Uterus (tissue), 4 donors: ENCODE measurements around the gene FGA. TPM values are rescaled to one million over a fixed set of nuclear protein-coding genes. Genes with fewer than 3 reads are reported as not detected.

Experiments used
- DNase-seq, 2 donors: peaks; one replicate each; pipeline ENCODE4 v3.0.0-alpha.2; 2019 to 2020
- H3K27ac ChIP-seq, 2 donors: fragments of 200-600 bp; sonication (generic); 1 replicate in 1 of 2; 2 replicates in 1 of 2; pipeline ENCODE4 v1.5.1; 2016 to 2018
- H3K27me3 ChIP-seq, 2 donors: fragments of 200-600 bp; sonication (generic); one replicate each; pipeline ENCODE4 v1.5.1; 2018 to 2019; ENCODE audit warnings: control low read depth in 1 of 2
- H3K36me3 ChIP-seq, 2 donors: fragments of 200-600 bp; sonication (generic); one replicate each; pipeline ENCODE4 v1.5.1; 2019; ENCODE audit warnings: control low read depth in 1 of 2
- H3K4me1 ChIP-seq, 2 donors: fragments of 200-600 bp; sonication (generic); one replicate each; pipeline ENCODE4 v1.5.1; 2018 to 2019; ENCODE audit warnings: control low read depth in 1 of 2
- H3K4me3 ChIP-seq, 2 donors: fragments of 200-600 bp; sonication (generic); 1 replicate in 1 of 2; 2 replicates in 1 of 2; pipeline ENCODE4 v1.5.1; 2018 to 2019; ENCODE audit warnings: mild to moderate bottlenecking in 1 of 2
- H3K9me3 ChIP-seq, 2 donors: fragments of 200-600 bp; sonication (generic); one replicate each; pipeline ENCODE4 v1.5.1; 2019; ENCODE audit warnings: control low read depth in 1 of 2
- POLR2A ChIP-seq, 2 donors: fragments of 450-650 bp; IDR thresholded peaks; one replicate each; pipeline ENCODE4 v1.6.1; 2016; ENCODE audit warnings: antibody characterized with exemption in 2 of 2, mild to moderate bottlenecking in 1 of 2, moderate library complexity in 1 of 2
- intact Hi-C: fragments of 100-400 bp; cut with DNase I; formaldehyde crosslinking; loops from one replicate; pipeline ENCODE4 v1.15.1; 2023; ENCODE audit warnings: low total_unique reads
- total RNA-seq, 4 donors: library from RNA; depleted of rRNA in 3 of 4; stranded (reverse); fragments of >200 nt in 3 of 4; gene quantifications; one replicate each; pipeline versions ENCODE4 v1.1.0 to v1.2.4, GENCODE V29; 2014 to 2023
- TF ChIP-seq, protein P1 (sequence below), 4 experiments: fragments of 200-600 bp in 2 of 4; fragments of 450-650 bp in 2 of 4; sonication (generic) in 2 of 4; IDR thresholded peaks; one replicate each; pipeline ENCODE4 v1.5.1; 2016 to 2019; ENCODE audit warnings: antibody characterized with exemption in 4 of 4, mild to moderate bottlenecking in 2 of 4, moderate library complexity in 1 of 4
- donor health status: DM: yes; HTN: yes; CAD: no.

The FGA gene
- total RNA-seq, 4 donors from 2014 or later: 1.6 TPM; not detected in 3

DNA sequence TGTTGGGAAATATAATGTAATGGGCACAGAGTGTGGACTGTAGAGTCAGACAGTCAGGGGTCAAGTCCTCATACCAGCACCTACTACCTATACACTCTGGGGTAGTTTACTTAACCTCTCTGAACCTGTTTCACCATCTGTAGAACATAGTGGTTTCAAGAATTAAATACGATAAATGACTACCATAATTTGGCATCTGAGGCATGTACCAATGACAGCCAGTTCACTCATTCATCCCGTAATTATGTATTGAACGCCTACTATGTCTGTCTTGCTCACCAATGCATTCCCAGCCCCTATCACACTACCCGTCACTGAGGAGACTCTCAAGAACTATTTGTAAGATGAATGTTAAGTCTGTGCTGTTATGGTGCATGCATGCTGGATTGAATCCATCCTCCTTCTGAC, 29.7 kb downstream of the FGA start:
- no peak for DNase-seq
- H3K4me3 ChIP-seq: no peak overlapping the region
- no peaks in the 10 kb centered on the region for H3K9me3 ChIP-seq
- no peak for TF ChIP-seq POLR2A (IDR thresholded peaks at IDR 0.05)
- TF ChIP-seq, protein P1, sequence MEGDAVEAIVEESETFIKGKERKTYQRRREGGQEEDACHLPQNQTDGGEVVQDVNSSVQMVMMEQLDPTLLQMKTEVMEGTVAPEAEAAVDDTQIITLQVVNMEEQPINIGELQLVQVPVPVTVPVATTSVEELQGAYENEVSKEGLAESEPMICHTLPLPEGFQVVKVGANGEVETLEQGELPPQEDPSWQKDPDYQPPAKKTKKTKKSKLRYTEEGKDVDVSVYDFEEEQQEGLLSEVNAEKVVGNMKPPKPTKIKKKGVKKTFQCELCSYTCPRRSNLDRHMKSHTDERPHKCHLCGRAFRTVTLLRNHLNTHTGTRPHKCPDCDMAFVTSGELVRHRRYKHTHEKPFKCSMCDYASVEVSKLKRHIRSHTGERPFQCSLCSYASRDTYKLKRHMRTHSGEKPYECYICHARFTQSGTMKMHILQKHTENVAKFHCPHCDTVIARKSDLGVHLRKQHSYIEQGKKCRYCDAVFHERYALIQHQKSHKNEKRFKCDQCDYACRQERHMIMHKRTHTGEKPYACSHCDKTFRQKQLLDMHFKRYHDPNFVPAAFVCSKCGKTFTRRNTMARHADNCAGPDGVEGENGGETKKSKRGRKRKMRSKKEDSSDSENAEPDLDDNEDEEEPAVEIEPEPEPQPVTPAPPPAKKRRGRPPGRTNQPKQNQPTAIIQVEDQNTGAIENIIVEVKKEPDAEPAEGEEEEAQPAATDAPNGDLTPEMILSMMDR (IDR thresholded peaks at IDR 0.05): no peak
- no peaks in the 10 kb centered on the region for H3K36me3 ChIP-seq
- no peaks in the 10 kb centered on the region for H3K27me3 ChIP-seq
- H3K4me1 ChIP-seq: no peaks in the 10 kb centered on the region
- H3K27ac ChIP-seq: no peak overlapping the region
- intact Hi-C loops: no loop called here

GRCh38 chr4:154560419-154560801, 30.1 kb downstream of the FGA start:
- no peak overlapping the region for H3K27ac ChIP-seq
- no peaks in the 10 kb centered on the region for H3K9me3 ChIP-seq
- no peaks in the 10 kb centered on the region for H3K27me3 ChIP-seq
- H3K36me3 ChIP-seq: no peaks in the 10 kb centered on the region
- no peak for DNase-seq
- TF ChIP-seq, protein P1 (IDR thresholded peaks at IDR 0.05): no peak
- no peak for TF ChIP-seq POLR2A (IDR thresholded peaks at IDR 0.05)
- no peaks in the 10 kb centered on the region for H3K4me1 ChIP-seq
- H3K4me3 ChIP-seq: no peak overlapping the region
- intact Hi-C loops: no loop called here

DNA sequence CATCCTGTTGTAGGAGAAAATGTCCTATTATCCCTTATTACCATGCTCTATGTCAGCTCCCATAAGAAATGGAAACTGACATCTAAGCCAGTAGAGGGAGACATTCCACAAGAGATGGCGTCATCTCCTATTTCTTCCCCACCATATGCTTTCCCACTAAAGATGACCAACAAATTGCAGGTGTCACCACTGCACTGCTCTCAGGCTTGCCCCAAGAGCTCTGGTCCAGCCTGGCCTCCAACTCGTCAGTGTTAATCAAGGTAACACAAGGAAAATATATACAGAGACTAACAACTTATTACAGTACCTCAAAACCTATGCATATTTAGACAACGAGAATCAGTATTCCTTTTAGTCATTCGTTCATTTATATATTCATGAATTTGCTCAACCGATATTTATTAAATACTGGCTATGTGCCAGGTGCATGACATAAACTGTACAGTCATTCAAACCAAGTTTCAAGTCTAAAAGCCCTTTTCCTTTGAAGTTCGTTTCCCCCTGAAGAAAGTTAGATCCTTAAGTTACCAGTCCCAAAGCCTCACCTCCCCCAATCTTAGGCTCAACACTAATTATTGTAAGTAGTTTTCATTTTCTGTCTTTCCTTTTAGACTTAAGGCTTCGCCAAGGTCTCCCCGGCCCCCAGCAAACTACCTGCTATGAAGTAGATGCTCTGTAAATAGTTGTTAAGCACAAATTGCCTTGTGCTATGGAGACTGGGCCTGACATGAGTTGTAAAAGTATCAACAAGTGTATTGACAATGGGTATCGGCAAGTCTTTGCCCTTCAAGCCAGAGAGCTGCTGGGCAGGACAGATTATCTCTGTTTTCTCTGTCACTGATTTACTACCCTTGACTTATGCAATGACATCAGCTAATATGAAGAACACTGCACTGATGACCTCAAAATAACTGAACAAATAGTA, 30.8 kb downstream of the FGA start:
- intact Hi-C loops: no loop called here
- no peak overlapping the region for H3K27ac ChIP-seq
- no peak for DNase-seq
- TF ChIP-seq, protein P1 (IDR thresholded peaks at IDR 0.05): no peak
- no peak for TF ChIP-seq POLR2A (IDR thresholded peaks at IDR 0.05)
- no peaks in the 10 kb centered on the region for H3K9me3 ChIP-seq
- H3K4me1 ChIP-seq: no peaks in the 10 kb centered on the region
- no peaks in the 10 kb centered on the region for H3K36me3 ChIP-seq
- H3K27me3 ChIP-seq: no peaks in the 10 kb centered on the region
- H3K4me3 ChIP-seq: no peak overlapping the region

DNA sequence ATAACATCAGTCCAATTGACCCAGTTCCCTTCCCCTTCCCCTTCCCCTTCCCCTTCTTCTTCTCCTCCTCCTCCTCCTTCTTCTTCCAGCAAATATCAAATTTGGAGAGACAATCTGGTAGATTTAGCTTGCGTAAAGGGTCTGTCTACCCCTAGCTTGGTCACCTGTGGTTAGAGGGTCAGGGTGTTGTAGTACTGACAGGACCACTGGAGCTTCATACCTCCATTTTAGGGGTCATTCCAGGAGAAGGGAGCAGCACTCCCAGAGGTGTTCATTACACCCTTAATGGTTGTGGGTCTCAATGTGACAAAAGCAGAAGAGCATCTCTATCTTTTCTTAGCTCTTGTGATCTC, 31.4 kb downstream of the FGA start:
- Histone ChIP-seq H3K36me3 (no peaks in the 10 kb centered on the region), H3K4me3 (no peak overlapping the region), H3K4me1 (no peaks in the 10 kb centered on the region), H3K27ac (no peak overlapping the region), H3K9me3 (no peaks in the 10 kb centered on the region), H3K27me3 (no peaks in the 10 kb centered on the region)
- DNase-seq: no peak
- no peak for TF ChIP-seq POLR2A (IDR thresholded peaks at IDR 0.05)
- TF ChIP-seq, protein P1 (IDR thresholded peaks at IDR 0.05): no peak
- intact Hi-C loops: no loop called here

GRCh38 chr4:154551872-154552686, 38.5 kb downstream of the FGA start:
- Histone ChIP-seq H3K4me3 (no peak overlapping the region), H3K9me3 (no peaks in the 10 kb centered on the region), H3K27me3 (no peaks in the 10 kb centered on the region), H3K27ac (peak overlapping the region; percentile 35 to 36), H3K36me3 (no peaks in the 10 kb centered on the region), H3K4me1 (peaks cover 0 to 11% of the 10 kb centered on the region in 2 donors)
- TF ChIP-seq POLR2A (IDR thresholded peaks at IDR 0.05): no peak
- TF ChIP-seq, protein P1 (IDR thresholded peaks at IDR 0.05): peak; percentile 65 to 86 (median 74)
- intact Hi-C loops: no loop called here
- peak; percentile 76 to 78 for DNase-seq
